NK-92 treated with Interleukin-12 subunit alpha and Interleukin-12 subunit beta, amount 100 ng/mL, for 24 hours (cell line): ENCODE measurements around the gene CFAP300.

Experiments used
- DNase-seq: peaks from one replicate; lab custom pipeline; 2025; lab: John Stamatoyannopoulos, UW

Gene CFAP300

DNA sequence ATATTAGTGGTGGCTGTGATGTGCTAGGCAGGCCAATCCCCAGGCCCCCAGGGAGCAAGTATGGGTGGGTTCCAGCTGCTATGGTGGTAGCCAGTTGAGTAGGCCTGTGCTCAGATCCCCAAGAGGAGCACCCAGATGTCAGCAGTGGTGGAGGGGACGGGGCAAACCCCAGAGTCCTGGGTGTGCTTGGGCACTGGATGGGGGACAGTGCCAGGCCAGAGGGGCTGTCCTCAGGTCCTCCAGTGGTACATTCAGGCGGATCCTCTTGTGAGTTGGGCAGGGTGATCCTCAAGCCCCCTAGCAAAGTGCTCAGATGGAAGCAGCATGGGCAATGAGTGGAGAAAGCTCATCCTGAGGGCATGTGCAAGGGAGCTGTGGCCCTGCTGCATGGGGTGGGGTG, 26.0 kb downstream of the CFAP300 start:
- DNase-seq = no peak

DNA sequence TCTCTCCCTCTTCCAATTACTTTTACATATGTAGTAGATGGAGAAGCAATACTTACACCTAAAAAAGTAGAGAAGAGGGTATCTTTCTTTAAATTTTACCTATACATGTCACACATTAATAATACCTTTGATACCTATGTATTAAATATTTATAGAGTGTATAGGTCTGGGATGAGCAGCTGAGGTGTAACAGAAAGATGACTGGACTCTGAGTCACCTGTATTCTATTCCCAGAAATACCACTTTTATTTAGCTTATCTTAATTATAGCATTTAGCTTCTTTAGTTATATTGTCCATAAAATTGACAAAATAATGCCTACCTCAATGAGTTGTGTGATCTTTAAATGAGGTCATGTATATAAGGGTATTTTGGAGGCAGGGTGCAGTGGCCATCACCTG, 32.4 kb downstream of the CFAP300 start:
- no peak for DNase-seq

DNA sequence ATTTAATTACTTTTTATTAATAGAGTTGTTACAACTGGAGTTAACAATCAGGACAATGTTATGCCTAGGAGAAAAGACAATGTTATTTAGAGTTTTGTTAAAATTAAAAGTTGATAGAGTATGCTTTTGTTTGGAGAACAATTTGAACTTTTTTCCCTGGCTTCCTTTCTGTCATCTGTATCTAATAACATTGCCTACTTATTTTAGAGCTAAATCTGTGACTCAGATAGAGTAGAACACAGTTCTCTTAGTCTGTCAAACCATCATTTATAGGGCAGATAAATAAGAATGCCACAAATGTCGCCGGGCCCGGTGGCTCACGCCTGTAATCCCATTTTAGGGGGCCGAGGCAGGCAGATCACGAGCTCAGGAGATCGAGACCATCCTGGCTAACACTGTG, 34.1 kb downstream of the CFAP300 start:
- DNase-seq = no peak

DNA sequence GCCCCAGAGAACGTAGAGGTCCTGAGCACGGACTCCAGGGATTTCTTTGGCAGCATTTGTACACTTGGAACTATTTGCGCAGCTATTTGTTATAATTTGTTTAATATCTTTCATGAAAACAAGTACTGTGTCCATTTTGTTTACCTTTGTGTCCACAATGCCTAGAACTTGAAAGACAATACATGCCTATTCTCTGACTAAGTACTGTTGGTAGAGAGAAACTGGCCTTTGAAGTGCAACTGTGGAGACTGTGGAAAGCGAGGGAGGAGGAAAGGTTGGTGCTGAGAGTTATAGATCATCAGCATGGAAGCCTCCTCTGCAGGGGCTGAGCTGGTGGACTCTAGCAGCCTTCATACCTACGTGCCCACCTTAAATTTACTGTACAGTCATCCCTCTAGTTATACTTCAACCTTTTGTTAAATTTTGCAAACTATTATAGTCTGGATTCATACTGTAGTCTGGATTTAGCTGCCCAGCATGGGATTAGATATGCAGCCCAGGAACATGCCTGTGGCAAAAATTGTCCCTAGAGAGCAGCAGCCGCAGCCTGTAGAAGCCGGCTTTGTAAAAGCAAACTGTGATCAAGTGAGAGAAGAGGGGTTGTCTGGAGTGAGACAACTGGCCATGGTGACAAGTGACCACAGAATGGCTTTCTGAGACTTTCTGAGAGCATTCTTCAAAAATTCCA, 38.8 kb downstream of the CFAP300 start:
- DNase-seq = no peak

DNA sequence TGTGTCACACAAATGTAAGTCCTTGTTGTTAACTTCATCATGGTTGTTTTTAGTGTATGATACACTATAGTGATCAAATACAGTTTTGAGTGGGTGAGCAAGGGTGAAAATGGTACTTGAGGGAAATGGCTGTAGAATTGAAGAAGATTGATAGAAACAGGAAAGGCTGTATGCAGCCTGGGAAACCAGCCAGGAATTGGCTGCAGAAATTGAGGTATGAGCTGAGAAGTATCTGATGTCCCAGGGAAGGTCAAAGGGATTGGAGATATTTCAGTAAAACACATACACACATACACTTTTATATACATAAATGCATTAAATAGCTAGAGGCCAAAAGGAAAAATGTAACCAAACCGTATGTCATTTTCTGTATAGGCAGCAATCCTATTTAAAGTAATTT, 49.9 kb downstream of the CFAP300 start:
- DNase-seq = no peak

DNA sequence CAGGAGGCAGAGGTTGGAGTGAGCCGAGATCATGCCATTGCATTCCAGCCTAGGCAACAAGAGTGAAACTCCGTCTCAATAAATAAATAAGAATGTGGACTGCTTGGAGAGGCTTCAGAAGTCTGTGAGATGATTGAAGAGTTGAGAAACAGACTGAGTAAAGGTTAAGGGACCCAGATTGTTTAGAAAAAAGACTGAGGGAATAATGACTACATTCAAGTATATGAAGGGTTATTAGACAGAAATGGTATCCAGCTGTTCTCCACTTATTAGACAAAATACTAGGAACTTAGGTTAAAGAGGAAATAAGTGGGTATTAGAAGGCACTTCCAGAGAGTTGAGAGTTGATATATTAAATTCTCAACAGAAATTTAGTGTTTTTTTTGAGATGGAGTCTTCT, 52.5 kb downstream of the CFAP300 start:
- DNase-seq = no peak

DNA sequence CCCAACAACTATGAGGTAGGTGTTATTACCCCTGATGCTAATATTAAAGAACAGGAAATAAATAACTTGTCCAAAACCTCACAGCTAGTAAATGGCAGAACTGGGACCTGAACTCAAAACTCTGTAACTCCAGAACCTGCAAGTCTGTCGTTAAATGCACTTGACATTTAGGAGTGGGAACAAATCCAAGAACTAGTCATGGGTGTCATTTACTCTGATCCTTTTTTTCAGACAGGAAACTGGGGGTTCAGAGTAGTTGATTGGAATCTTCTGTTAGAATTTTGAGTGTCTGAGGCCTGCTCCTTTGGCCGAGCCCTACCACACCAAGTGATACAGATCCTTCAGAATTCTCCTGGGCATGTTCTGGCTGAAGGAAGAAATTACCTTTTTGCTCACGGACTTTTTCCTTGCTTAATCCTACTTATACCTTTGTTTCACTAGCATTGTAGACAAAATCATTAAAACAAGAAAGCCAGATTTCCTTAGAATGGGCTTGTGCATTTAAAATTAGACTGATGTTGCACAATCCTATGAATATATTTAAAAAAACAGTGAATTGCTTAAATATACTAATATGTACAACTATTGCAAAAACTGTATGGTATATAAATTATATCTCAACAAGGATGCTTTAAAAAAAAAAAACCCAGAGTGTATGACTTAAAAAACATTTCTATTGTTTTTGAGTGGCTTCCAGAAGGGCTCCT, 61.6 kb downstream of the CFAP300 start:
- DNase-seq = no peak

DNA sequence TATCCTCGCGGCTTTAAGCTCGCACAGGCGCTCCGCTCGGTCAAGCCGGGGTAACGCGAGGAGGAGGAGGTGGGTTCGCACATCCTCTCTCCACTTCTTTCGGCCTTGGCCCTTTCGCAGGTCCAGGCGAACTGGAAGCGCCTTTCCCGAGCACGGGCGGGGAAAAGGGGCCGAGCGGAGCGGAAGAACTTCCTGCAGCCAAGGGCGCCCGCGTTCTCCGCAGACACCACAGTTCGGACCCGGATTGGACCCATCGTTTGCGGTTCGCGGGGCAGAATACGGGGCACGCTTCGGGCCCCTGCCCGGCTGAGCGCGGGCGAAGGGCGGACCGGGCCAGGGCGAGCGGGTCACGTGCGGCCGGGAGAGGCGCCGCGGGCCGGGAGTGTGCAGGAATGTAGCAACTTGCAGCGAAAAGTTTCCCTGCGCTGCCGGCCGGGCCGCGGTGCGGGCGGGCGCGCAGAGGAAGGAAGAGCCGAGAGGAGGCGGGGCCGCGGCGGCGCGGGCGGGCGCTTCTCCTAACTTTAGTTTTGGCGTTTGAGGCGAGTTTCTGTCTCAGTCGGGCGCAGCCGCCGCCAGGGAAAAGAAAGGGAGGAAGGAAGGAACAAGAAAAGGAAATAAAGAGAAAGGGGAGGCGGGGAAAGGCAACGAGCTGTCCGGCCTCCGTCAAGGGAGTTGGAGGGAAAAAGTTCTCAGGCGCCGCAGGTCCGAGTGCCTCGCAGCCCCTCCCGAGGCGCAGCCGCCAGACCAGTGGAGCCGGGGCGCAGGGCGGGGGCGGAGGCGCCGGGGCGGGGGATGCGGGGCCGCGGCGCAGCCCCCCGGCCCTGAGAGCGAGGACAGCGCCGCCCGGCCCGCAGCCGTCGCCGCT, 62.9 kb downstream of the CFAP300 start, which contains the start of gene YAP1:
YAP1 (plus strand) TSS at position 552 of the 865 bp plus-strand sequence. CDS start 402 bp downstream, outside the sequence.
- no peak for DNase-seq

DNA sequence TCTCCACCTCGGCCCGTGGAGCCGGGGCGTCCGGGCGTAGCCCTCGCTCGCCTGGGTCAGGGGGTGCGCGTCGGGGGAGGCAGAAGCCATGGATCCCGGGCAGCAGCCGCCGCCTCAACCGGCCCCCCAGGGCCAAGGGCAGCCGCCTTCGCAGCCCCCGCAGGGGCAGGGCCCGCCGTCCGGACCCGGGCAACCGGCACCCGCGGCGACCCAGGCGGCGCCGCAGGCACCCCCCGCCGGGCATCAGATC, 63.4 kb downstream of the CFAP300 start:
- DNase-seq = no peak

DNA sequence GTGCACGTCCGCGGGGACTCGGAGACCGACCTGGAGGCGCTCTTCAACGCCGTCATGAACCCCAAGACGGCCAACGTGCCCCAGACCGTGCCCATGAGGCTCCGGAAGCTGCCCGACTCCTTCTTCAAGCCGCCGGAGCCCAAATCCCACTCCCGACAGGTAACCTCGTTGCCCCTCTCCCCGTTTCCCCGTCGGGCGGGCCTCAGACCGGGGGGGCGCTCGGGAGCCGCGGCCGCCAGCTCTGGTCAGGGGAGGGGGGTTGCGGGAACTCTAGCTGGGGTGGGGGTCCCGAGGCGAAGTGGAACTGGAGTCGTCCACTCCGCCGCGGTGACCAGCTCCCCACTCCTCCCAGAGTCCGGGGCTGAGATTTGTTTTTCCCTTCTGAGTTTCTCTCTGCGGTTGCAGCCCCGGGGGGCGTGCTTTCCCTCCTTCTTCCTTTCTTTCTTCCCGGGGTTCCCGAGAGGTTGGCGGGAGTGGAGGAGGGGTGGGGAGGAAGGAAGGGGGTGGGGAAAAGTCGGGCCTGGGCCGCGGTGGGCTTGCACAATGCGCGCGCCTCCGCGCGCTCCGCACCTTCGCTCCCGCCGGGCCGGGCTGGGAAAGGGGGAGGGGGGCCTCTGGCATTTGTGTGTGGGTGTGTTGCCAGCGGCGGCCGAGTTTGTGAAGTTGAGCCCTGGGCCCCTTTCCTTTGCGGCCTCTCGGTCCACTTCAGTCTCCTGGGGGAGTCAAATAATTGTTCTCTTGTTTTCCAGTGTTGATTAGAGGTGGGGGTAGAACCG, 64.0 kb downstream of the CFAP300 start:
- DNase-seq = no peak

DNA sequence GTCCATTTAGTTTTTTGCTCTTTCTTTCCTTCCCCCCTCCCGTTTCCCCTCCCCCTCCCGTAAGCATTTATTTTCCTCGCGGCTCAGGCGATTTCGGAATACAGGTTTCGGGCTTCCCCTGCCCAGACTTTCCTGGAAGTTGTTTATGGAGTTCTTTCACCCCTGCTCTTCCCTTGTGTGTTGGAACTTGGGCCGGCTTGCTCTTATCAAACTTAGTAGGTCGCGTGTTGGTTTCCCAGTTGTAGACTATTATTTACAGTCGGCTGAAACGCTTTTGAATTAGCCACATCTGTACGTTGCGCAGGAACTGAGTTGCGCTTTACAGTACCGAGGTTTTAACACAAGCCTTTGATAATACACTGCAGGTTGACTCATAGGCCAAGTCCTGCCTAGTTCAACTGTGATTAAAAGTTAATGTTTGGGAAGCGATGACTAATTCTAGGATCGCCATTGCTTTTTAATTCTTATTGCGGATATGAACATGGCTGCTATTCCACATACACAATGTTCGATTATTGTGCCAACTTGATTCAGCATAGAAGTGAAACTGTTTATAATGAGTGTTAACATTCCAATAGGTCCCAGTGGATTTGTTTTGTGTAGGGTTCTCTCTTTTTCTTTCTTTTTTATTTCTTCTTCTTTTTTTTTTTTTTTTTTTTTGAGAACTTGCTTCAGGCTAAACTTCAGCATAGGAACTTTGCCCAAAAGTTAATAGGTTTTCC, 64.7 kb downstream of the CFAP300 start:
- no peak for DNase-seq

DNA sequence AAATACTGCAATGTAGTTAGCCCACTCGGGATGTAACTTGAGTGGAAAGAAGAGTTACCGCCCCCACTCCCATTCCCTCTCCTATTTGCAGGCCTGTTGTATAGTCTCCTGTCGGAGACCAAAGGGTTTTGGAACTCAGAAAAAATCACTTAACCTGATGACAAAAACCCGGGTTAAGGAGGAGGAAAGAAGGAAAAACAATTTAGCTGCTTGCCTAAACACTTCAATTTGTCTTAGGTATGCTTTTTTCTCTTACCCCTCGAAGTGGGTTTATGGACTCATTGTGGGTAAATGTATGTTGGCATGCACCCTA, 65.2 kb downstream of the CFAP300 start:
- DNase-seq = no peak

DNA sequence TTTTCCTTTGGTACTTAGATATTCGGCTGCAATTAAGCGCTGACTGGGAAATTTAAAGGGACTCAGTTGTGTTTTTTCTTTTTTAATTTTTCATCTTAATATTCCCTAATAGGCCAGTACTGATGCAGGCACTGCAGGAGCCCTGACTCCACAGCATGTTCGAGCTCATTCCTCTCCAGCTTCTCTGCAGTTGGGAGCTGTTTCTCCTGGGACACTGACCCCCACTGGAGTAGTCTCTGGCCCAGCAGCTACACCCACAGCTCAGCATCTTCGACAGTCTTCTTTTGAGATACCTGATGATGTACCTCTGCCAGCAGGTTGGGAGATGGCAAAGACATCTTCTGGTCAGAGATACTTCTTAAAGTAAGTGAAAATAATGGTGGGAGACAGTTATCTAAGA, 66.8 kb downstream of the CFAP300 start:
- DNase-seq = no peak

DNA sequence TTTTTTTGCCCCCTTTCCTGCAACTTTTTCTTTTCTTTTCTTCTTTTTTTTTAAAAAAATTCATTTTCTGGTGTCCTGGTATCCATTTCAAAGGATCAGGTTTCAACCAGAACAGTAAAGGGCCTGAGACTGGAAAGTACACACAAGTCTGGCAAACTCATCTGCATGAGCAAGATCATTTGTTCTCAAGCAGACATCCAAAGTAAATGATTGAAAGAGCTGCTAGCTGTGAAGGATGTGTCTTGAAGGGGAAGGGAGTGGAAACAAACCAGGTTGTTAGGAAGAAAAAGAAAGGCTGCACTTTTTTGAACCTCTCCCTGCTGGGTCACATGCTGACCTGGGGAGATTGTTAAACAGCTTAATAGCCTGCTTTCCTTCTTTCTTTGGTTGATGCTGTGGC, 68.3 kb downstream of the CFAP300 start:
- DNase-seq = no peak

DNA sequence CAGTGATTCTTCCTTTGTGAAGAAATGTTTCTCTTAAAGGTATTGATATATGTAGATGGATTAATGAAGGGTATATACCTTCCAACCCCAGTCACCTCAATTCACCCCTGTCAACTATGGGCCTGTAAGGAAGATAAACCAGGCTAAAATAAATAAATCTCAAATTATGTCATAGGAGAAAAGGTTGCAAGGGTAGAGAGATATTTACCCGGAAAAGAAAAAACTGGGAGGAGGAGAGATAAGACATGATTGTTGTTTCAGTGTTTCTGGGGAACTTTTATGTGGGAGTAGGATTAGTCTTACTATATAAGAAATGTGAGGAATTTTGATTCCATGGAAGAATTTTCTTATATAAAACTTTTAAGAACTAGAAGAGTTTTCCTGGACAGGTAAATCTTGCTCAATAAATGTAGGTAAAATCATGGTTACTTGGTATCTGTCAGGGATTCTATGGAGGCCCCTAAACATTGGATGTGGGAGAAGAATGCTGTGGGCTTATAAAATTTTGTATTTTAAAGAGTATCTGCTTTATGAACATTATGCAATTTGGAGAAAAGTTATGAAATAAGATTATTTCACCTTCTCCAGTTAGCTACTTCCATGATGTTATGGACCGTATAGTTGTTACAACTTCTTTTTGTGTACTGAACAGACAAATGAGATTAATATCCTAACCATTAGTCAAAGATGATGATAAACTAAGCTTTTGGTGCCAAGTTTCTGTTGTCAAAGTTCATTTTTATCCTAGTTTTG, 69.4 kb downstream of the CFAP300 start:
- DNase-seq = no peak

DNA sequence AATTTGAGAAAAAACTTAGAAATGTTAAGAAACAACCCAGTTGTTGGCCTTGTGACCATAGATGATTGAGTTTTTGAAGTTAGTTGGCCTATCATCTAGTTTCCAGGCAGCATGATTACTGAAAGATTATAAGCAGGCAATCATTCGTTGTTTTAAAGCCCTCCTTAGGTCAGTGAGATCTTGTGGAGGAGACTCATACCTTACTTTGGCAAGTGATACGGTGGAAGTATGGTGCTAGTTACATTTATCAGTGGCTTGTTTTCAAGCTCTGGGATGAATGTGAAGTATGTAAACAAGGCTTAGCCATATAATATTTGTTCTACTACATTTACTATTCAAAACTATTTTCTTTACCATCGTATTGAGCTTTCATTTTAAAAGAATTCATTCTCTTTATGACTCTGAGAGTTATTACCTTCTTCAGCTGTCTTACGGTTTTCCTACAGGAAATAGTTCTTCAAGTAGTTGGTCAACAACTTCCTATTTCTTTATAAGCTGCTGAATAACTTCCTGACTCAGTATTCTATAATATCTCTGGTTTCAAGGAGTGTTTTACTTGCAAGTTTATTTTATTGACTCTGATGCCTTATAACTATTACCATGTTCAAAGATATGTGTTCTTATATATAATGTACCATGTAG, 70.4 kb downstream of the CFAP300 start:
- no peak for DNase-seq

DNA sequence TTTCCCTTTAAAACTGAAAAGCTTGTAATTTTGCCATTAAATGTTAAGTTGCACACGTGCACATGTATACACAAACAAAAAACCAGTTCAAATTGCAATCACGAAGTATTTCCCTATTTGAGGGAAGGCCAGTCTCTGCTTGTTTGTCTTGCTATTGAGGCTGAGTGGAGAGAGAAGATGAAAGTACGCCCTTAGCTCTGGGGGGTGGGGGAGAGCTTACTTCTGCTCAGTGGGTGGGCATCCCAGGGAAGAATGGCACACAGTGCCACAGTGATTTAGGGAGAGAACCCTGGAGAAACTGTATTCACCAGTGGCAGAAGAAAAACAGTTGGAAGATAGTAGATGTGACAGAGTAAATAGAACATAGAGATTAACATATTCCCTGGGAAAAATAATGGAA, 71.7 kb downstream of the CFAP300 start:
- DNase-seq = no peak

DNA sequence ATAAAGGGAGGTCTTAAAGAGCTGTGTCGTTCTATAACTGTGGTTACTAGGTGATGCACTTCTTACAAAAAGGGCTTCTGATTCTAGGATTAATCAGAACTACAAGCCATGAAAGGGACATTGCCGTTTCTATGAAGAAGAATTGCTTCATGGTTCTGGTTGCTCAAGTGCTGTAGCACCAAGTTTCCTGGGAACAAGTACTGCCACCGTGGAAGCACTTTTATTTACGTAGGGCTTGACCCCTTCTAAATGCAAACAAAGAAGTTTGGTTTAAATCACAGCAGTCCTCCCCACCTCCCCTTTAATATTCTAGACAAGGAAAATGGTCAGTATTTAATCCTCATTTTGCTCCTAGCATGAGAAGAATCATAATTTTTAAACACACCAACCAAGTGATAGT, 72.8 kb downstream of the CFAP300 start:
- no peak for DNase-seq

DNA sequence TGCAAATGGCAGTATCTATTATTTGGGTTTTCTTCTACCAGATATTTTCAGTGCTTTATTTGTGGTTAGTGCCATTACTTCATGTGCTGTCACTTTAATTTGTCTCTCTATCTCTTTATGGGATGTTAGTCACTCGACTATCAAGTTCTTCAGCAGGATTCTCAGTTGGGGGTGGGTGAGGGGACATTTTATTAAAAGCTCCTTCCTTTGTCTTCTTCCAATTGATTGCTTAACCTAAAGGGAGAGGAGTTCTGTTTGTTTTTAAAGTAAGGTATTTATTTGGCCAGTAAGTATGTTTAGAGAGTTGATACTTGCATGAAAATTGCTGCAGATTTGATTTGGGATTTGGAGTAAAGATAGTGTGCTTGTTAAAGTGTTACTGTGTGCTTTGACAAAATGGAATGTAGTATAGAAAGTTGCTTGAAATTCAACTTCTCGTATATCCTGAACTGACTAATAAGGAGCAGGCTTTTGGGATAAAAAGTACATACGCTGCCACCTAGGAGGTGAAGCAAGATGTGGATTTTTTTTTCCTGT, 73.3 kb downstream of the CFAP300 start:
- no peak for DNase-seq

DNA sequence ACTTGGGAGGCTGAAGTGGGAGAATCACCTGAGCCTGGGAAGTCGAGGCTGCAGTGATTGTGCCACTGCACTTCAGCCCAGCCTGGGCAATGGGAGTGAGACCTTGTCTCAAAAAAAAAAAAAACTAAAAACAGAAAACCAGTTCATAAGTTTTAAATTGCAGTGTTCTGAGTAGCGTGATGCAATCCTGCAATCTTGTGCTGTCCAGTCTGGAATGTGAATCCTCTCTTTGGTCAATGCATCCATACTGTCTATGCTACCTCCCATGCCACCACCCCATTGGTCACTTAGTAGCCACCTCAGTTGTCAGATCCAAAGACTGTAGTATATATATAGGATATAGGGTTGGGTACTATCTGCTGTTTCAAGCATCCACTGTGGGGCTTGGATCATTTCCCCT, 74.1 kb downstream of the CFAP300 start:
- DNase-seq = no peak
